ENCODE measurements around the gene SCUBE3.

DNA sequence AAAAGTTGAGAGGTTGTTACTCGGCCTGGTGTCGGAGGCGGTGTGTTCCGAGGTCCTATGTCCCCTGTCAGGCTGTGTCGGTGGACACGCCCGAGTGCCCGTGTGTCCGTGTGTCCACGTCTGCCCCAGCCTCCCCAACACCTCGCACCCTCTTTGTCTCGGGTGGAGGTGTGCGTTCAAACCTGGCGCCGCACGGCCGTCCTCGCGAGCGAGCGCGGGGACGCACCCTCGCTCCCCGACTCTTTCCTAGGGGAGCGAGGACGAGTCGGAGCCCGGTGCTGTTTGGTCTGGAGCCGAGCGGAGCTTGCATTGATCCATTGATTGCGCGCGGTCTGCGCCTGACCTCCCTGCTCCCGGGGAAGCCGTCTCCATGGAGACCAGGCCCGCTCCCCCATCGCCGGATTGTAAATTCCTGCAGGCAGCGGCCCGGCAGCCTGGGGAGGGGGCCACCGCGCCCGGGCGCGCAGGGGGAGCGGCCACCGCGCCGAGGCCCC lies 411 bp upstream of the SCUBE3 start:
- TF ChIP-seq CHD2 (IDR thresholded peaks at IDR 0.05; ENCODE audit: low read length), result no peak
- TF ChIP-seq, protein P1, sequence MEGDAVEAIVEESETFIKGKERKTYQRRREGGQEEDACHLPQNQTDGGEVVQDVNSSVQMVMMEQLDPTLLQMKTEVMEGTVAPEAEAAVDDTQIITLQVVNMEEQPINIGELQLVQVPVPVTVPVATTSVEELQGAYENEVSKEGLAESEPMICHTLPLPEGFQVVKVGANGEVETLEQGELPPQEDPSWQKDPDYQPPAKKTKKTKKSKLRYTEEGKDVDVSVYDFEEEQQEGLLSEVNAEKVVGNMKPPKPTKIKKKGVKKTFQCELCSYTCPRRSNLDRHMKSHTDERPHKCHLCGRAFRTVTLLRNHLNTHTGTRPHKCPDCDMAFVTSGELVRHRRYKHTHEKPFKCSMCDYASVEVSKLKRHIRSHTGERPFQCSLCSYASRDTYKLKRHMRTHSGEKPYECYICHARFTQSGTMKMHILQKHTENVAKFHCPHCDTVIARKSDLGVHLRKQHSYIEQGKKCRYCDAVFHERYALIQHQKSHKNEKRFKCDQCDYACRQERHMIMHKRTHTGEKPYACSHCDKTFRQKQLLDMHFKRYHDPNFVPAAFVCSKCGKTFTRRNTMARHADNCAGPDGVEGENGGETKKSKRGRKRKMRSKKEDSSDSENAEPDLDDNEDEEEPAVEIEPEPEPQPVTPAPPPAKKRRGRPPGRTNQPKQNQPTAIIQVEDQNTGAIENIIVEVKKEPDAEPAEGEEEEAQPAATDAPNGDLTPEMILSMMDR (IDR thresholded peaks at IDR 0.05; ENCODE audit: control extremely low read depth in 1 of 3, insufficient read depth in 1 of 3, low read depth in 1 of 3, low read length in 3 of 3), result no peak
- TF ChIP-seq HDAC6 (IDR thresholded peaks at IDR 0.05; ENCODE audit: low read depth, low read length), result no peak

Measured in H1 (cell line).